Activated naive CD4-positive, alpha-beta T cell treated with anti-CD3 and anti-CD28 coated beads, Interleukin-2, amount 50 U/mL, for 24 hours (primary cell): ENCODE data around the gene B9D2.
"Not testable (repeated sequence)": the region's sequence is repeated elsewhere in the genome, so short reads cannot be mapped to it uniquely, and the experiment has no call there.

Source experiments
- H3K27ac Mint-ChIP-seq: one replicate; pipeline ENCODE4 v1.8.0; 2021; ENCODE audit warnings: mild to moderate bottlenecking, mixed read lengths
- H3K27me3 Mint-ChIP-seq: one replicate; pipeline ENCODE4 v1.8.0; 2021; ENCODE audit warnings: mixed read lengths
- H3K36me3 Mint-ChIP-seq: one replicate; pipeline ENCODE4 v1.8.0; 2021; ENCODE audit warnings: mixed read lengths
- H3K4me1 Mint-ChIP-seq: one replicate; pipeline ENCODE4 v1.8.0; 2021; ENCODE audit warnings: mixed read lengths
- H3K4me3 Mint-ChIP-seq: one replicate; pipeline ENCODE4 v1.8.0; 2021; ENCODE audit warnings: mild to moderate bottlenecking, mixed read lengths
- H3K9me3 Mint-ChIP-seq: one replicate; pipeline ENCODE4 v1.8.0; 2021; ENCODE audit warnings: mixed read lengths

B9D2 gene

GRCh38 chr19:41352609-41353465, 11.1 kb downstream of the B9D2 start:
- Mint-ChIP-seq H3K4me3 (peak overlapping the region; percentile 95), H3K27me3 (no peaks in the 10 kb centered on the region), H3K4me1 (peaks cover 60% of the 10 kb centered on the region), H3K9me3 (no peaks in the 10 kb centered on the region), H3K27ac (peak overlapping the region; percentile 97), H3K36me3 (peaks cover 6% of the 10 kb centered on the region)

- peaks cover 6% of the 10 kb centered on the region for H3K36me3 Mint-ChIP-seq
- peak overlapping the region; percentile 95 for H3K4me3 Mint-ChIP-seq
- H3K27ac Mint-ChIP-seq: peak overlapping the region; percentile 97
- H3K9me3 Mint-ChIP-seq: no peaks in the 10 kb centered on the region
- H3K4me1 Mint-ChIP-seq: peaks cover 54% of the 10 kb centered on the region
- no peaks in the 10 kb centered on the region for H3K27me3 Mint-ChIP-seq
These were observed 11.7 kb downstream of the B9D2 start for GRCh38 chr19:41352279-41352608.

GRCh38 chr19:41351339-41352245, 12.4 kb downstream of the B9D2 start:
- Mint-ChIP-seq H3K27ac (peak overlapping the region; percentile 97), H3K4me1 (peaks cover 51% of the 10 kb centered on the region), H3K9me3 (no peaks in the 10 kb centered on the region), H3K4me3 (peak overlapping the region; percentile 95), H3K36me3 (peaks cover 6% of the 10 kb centered on the region), H3K27me3 (no peaks in the 10 kb centered on the region)

- H3K27ac Mint-ChIP-seq: peak overlapping the region; percentile 80
- H3K27me3 Mint-ChIP-seq: no peaks in the 10 kb centered on the region
- peaks cover 48% of the 10 kb centered on the region for H3K4me1 Mint-ChIP-seq
- H3K36me3 Mint-ChIP-seq: peaks cover 6% of the 10 kb centered on the region
- no peaks in the 10 kb centered on the region for H3K9me3 Mint-ChIP-seq
- H3K4me3 Mint-ChIP-seq: peak overlapping the region; percentile 95
These were observed 13.1 kb downstream of the B9D2 start for GRCh38 chr19:41350735-41351338.

- not testable (repeated sequence) for H3K27ac Mint-ChIP-seq, H3K4me3 Mint-ChIP-seq, H3K36me3 Mint-ChIP-seq, H3K9me3 Mint-ChIP-seq, H3K27me3 Mint-ChIP-seq
- peaks cover 55% of the 10 kb centered on the region for H3K4me1 Mint-ChIP-seq
These were observed 17.0 kb downstream of the B9D2 start for GRCh38 chr19:41346916-41347315.

- no peaks in the 10 kb centered on the region for H3K27me3 Mint-ChIP-seq
- peak overlapping the region; percentile 23 for H3K27ac Mint-ChIP-seq
- H3K9me3 Mint-ChIP-seq: no peaks in the 10 kb centered on the region
- no peak overlapping the region for H3K4me3 Mint-ChIP-seq
- H3K36me3 Mint-ChIP-seq: peaks cover 14% of the 10 kb centered on the region
- peaks cover 47% of the 10 kb centered on the region for H3K4me1 Mint-ChIP-seq
These were observed 19.8 kb downstream of the B9D2 start for GRCh38 chr19:41344162-41344561.

- Mint-ChIP-seq H3K36me3 (peaks cover 8% of the 10 kb centered on the region), H3K4me1 (peaks cover 40% of the 10 kb centered on the region), H3K27me3 (no peaks in the 10 kb centered on the region), H3K4me3 (peak overlapping the region; percentile 26), H3K9me3 (no peaks in the 10 kb centered on the region), H3K27ac (peak overlapping the region; percentile 35)
These were observed 22.1 kb downstream of the B9D2 start for GRCh38 chr19:41341669-41342490.

- H3K27me3 Mint-ChIP-seq: no peaks in the 10 kb centered on the region
- no peaks in the 10 kb centered on the region for H3K9me3 Mint-ChIP-seq
- H3K4me1 Mint-ChIP-seq: peaks cover 35% of the 10 kb centered on the region
- H3K27ac Mint-ChIP-seq: peak overlapping the region; percentile 30
- H3K36me3 Mint-ChIP-seq: peaks cover 8% of the 10 kb centered on the region
- H3K4me3 Mint-ChIP-seq: no peak overlapping the region
These were observed 24.0 kb downstream of the B9D2 start for GRCh38 chr19:41339936-41340335.

GRCh38 chr19:41335467-41335866, 28.5 kb downstream of the B9D2 start:
- no peaks in the 10 kb centered on the region for H3K9me3 Mint-ChIP-seq
- H3K27ac Mint-ChIP-seq: peak overlapping the region; percentile 51
- peaks cover 35% of the 10 kb centered on the region for H3K4me1 Mint-ChIP-seq
- H3K36me3 Mint-ChIP-seq: peaks cover 12% of the 10 kb centered on the region
- no peaks in the 10 kb centered on the region for H3K27me3 Mint-ChIP-seq
- no peak overlapping the region for H3K4me3 Mint-ChIP-seq

- Mint-ChIP-seq H3K27ac (peak overlapping the region; percentile 27), H3K36me3 (peaks cover 12% of the 10 kb centered on the region), H3K4me3 (no peak overlapping the region), H3K9me3 (no peaks in the 10 kb centered on the region), H3K27me3 (no peaks in the 10 kb centered on the region), H3K4me1 (peaks cover 36% of the 10 kb centered on the region)
These were observed 29.2 kb downstream of the B9D2 start for GRCh38 chr19:41334793-41335192.

- Mint-ChIP-seq H3K4me1 (peaks cover 48% of the 10 kb centered on the region), H3K4me3 (no peak overlapping the region), H3K27me3 (no peaks in the 10 kb centered on the region), H3K9me3 (no peaks in the 10 kb centered on the region), H3K36me3 (peaks cover 10% of the 10 kb centered on the region), H3K27ac (no peak overlapping the region)
These were observed 31.5 kb downstream of the B9D2 start for GRCh38 chr19:41332468-41332867.

- H3K4me3 Mint-ChIP-seq: no peak overlapping the region
- H3K4me1 Mint-ChIP-seq: peaks cover 49% of the 10 kb centered on the region
- no peak overlapping the region for H3K27ac Mint-ChIP-seq
- H3K36me3 Mint-ChIP-seq: peaks cover 11% of the 10 kb centered on the region
- H3K27me3 Mint-ChIP-seq: no peaks in the 10 kb centered on the region
- no peaks in the 10 kb centered on the region for H3K9me3 Mint-ChIP-seq
These were observed 31.9 kb downstream of the B9D2 start for GRCh38 chr19:41332000-41332399.

- H3K27me3 Mint-ChIP-seq: no peaks in the 10 kb centered on the region
- H3K9me3 Mint-ChIP-seq: no peaks in the 10 kb centered on the region
- no peak overlapping the region for H3K27ac Mint-ChIP-seq
- peaks cover 58% of the 10 kb centered on the region for H3K4me1 Mint-ChIP-seq
- no peak overlapping the region for H3K4me3 Mint-ChIP-seq
- H3K36me3 Mint-ChIP-seq: peaks cover 13% of the 10 kb centered on the region
These were observed 32.8 kb downstream of the B9D2 start for GRCh38 chr19:41330946-41331678.

- Mint-ChIP-seq H3K4me3 (peak overlapping the region; percentile 15), H3K9me3 (no peaks in the 10 kb centered on the region), H3K27ac (peak overlapping the region; percentile 95), H3K27me3 (no peaks in the 10 kb centered on the region), H3K4me1 (peaks cover 60% of the 10 kb centered on the region), H3K36me3 (peaks cover 13% of the 10 kb centered on the region)
These were observed 33.5 kb downstream of the B9D2 start for GRCh38 chr19:41330481-41330880.
